Chondrocyte (in vitro differentiated cells): ENCODE results near the gene EGR2. TPM values are rescaled to one million over a fixed set of nuclear protein-coding genes. Genes with fewer than 3 reads are reported as not detected.
A peak's percentile ranks its signal among the peaks of the same experiment; 100 is the strongest.

Experiments
- DNase-seq: peaks from one replicate; pipeline ENCODE4 v3.0.0; 2021; ENCODE audit warnings: mixed read lengths, low spot score
- H3K27ac Mint-ChIP-seq: one replicate; pipeline ENCODE4 v1.8.0; 2021; ENCODE audit warnings: mild to moderate bottlenecking, moderate library complexity, mixed read lengths; ENCODE audit not compliant: unreplicated experiment
- H3K27me3 Mint-ChIP-seq: 2 replicates; pipeline ENCODE4 v1.8.0; 2021; ENCODE audit warnings: low read depth, mixed read lengths
- H3K36me3 Mint-ChIP-seq: 2 replicates; pipeline ENCODE4 v1.8.0; 2021; ENCODE audit warnings: low read depth, mixed read lengths
- H3K4me1 Mint-ChIP-seq: 2 replicates; pipeline ENCODE4 v1.8.0; 2021; ENCODE audit warnings: low read depth, mild to moderate bottlenecking, mixed read lengths
- H3K4me3 Mint-ChIP-seq: one replicate; pipeline ENCODE4 v1.8.0; 2021; ENCODE audit warnings: mild to moderate bottlenecking, moderate library complexity, mixed read lengths; ENCODE audit not compliant: unreplicated experiment
- H3K9me3 Mint-ChIP-seq: 2 replicates; pipeline ENCODE4 v1.8.0; 2021; ENCODE audit warnings: low read depth, mixed read lengths
- total RNA-seq: library from RNA; stranded (reverse); gene quantifications from 3 replicates; pipeline ENCODE4 v1.2.1, GENCODE V29; 2021
- TF ChIP-seq, protein P1 (sequence below): fragments of 200-600 bp; sonication (generic); IDR thresholded peaks from 2 replicates; pipeline ENCODE4 v1.5.0; 2021; ENCODE audit warnings: antibody characterized with exemption, mild to moderate bottlenecking, moderate library complexity

The EGR2 gene
- total RNA-seq, 1 donor from 2014 or later: 11.7 TPM

DNA sequence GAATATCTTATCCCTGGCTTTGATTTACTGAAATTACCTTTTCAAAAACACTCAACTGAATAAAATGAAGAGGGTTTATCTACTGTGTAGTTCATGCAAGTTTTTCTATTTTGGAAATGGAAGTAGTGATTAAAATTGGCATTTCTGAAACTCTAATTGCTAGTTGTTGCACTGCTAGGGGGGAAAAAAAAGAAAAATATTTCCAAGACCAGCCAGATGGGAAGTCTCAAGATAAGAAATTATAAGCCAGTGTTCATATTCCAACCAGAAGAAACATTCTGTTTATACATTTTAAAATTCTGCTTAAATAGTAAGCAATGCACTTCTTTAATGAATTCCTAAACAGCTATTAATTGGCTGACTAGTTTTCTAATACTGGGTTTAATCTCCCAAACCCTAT, 21.1 kb downstream of the EGR2 start:
- Mint-ChIP-seq H3K4me1 (peaks cover 58% of the 10 kb centered on the region), H3K36me3 (no peaks in the 10 kb centered on the region), H3K9me3 (no peaks in the 10 kb centered on the region), H3K4me3 (no peak overlapping the region), H3K27ac (peak overlapping the region; percentile 84), H3K27me3 (no peaks in the 10 kb centered on the region)
- no peak for DNase-seq
- TF ChIP-seq, protein P1, sequence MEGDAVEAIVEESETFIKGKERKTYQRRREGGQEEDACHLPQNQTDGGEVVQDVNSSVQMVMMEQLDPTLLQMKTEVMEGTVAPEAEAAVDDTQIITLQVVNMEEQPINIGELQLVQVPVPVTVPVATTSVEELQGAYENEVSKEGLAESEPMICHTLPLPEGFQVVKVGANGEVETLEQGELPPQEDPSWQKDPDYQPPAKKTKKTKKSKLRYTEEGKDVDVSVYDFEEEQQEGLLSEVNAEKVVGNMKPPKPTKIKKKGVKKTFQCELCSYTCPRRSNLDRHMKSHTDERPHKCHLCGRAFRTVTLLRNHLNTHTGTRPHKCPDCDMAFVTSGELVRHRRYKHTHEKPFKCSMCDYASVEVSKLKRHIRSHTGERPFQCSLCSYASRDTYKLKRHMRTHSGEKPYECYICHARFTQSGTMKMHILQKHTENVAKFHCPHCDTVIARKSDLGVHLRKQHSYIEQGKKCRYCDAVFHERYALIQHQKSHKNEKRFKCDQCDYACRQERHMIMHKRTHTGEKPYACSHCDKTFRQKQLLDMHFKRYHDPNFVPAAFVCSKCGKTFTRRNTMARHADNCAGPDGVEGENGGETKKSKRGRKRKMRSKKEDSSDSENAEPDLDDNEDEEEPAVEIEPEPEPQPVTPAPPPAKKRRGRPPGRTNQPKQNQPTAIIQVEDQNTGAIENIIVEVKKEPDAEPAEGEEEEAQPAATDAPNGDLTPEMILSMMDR: no peak

DNA sequence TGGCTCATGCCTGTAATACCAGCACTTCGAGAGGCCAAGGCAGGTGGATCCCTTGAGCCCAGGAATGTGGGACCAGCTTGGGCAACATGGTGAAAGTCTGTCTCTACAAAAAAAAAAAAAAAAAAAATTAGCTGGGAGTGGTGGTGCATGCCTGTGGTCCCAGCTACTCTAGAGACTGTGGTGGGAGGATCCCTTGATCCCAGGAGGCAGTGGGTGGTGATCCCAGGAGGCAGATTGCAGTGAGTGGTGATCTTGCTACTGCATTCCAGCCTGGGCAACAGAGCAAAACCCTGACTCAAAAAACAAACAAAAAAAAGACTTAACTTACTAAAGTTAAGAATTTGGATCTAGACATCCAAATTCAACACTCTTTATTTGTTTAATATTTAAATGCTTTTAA, 21.9 kb downstream of the EGR2 start:
- TF ChIP-seq, protein P1: no peak
- Mint-ChIP-seq H3K36me3 (no peaks in the 10 kb centered on the region), H3K4me1 (peaks cover 66% of the 10 kb centered on the region), H3K27me3 (no peaks in the 10 kb centered on the region), H3K4me3 (no peak overlapping the region), H3K9me3 (no peaks in the 10 kb centered on the region), H3K27ac (peak overlapping the region; percentile 84)
- DNase-seq: no peak

DNA sequence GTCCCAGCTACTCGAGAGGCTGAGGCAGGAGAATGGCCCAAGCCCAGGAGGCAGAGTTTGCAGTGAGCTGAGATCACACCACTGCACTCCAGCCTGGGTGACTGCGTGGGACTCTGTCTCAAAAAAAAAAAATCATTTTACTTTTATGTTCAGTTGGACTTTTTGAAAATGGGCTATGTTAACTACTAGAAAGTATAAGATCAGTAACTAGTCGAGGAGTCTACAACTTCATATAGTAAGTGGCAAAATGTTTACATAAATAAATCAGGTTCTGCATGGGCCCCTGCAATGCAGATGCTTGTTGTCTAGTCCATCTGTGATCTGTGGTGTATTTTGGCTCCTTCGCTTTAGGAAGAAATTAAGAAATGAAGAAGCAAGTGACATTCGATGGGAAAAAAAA, 23.9 kb downstream of the EGR2 start:
- peaks cover 83% of the 10 kb centered on the region for H3K4me1 Mint-ChIP-seq
- peaks cover under 1% of the 10 kb centered on the region for H3K36me3 Mint-ChIP-seq
- H3K27ac Mint-ChIP-seq: no peak overlapping the region
- peaks cover 3% of the 10 kb centered on the region for H3K9me3 Mint-ChIP-seq
- H3K4me3 Mint-ChIP-seq: no peak overlapping the region
- H3K27me3 Mint-ChIP-seq: no peaks in the 10 kb centered on the region
- TF ChIP-seq, protein P1: no peak
- no peak for DNase-seq

DNA sequence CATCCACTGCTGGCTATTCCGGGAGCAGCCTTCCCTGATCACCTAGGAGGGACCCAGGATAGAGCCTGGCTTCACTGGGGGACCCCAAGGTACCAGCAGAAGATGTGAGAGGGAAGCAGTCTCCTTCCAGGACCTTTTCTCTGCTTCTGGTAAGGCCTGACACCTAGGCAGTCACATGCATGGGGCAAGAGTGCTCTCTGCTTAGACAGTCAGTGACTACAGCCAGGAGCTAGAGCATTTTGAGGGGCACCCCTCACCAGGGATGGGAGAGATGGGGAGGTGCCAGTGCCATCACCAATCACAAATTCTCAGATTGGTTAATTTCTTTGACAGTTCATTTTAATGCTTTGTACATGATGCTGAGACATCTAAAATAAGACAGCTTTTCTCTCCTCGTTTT, 25.6 kb downstream of the EGR2 start:
- Mint-ChIP-seq H3K9me3 (peaks cover 12% of the 10 kb centered on the region), H3K4me1 (peaks cover 87% of the 10 kb centered on the region), H3K27ac (no peak overlapping the region), H3K4me3 (no peak overlapping the region), H3K36me3 (peaks cover 6% of the 10 kb centered on the region), H3K27me3 (no peaks in the 10 kb centered on the region)
- TF ChIP-seq, protein P1: no peak
- DNase-seq: no peak

DNA sequence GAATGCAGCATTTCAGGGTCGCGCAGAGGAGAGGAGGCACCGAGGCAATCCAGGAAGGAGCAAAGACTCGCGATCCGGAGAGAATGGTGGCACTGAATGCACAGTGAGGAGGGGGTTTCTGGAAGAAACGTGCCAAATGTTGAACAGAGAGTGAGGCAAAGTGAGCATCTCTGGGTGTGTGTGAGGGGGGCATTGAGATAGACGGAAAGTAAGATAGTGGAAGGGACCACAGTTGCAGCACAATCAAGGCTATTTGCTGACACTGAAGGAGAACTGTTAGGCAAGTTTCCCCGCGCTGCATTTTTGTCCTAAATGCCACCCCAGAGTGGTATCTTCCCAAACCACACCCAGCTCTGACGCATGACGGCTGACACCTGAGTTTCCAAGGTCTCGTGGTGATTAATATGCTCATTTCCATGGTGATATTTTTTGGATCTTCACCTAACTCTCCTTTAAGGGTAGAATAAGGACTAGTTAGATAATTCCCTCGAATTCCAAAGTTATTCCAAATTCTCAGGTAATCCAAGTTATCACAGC, 26.1 kb downstream of the EGR2 start:
- H3K9me3 Mint-ChIP-seq: peaks cover 15% of the 10 kb centered on the region
- H3K27me3 Mint-ChIP-seq: no peaks in the 10 kb centered on the region
- H3K27ac Mint-ChIP-seq: peak overlapping the region; percentile 90
- no peak for DNase-seq
- H3K4me3 Mint-ChIP-seq: peak overlapping the region; percentile 40
- H3K36me3 Mint-ChIP-seq: peaks cover 9% of the 10 kb centered on the region
- TF ChIP-seq, protein P1: no peak
- peaks cover 83% of the 10 kb centered on the region for H3K4me1 Mint-ChIP-seq
